HG03039 (cell line): ENCODE data around the gene SLC17A3.

ENCODE experiments used
- ATAC-seq: cut with Tn5 transposase; IDR thresholded peaks from one replicate; pipeline ENCODE4 v1.9.1; 2021; ENCODE audit warnings: mild to moderate bottlenecking, moderate library complexity; ENCODE audit not compliant: unreplicated experiment

Gene SLC17A3, protein sequence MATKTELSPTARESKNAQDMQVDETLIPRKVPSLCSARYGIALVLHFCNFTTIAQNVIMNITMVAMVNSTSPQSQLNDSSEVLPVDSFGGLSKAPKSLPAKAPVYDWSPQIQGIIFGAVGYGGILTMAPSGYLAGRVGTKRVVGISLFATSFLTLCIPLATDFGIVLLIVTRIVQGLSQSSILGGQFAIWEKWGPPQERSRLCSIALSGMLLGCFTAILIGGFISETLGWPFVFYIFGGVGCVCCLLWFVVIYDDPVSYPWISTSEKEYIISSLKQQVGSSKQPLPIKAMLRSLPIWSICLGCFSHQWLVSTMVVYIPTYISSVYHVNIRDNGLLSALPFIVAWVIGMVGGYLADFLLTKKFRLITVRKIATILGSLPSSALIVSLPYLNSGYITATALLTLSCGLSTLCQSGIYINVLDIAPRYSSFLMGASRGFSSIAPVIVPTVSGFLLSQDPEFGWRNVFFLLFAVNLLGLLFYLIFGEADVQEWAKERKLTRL

DNA sequence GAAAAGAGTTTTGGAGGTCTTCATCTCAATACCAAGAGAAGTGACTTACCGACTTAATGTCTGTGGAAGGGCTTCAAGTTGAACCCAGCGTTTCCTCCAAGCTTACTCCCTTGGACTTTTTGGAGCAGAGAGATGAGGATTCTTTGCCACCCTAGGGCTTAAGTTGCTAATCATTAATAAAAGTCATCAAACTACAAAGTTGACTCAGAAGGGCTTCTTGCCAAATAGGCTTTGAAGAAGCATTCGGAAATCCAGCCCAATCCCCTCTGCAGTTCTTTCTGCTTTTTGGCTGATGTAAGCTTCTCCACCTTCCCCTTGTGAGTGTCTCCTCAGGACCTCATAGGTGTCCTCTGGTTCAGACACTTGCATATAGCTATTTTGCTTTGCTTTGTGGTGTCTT is at the start of gene SLC17A3:
TSS of gene SLC17A3 (minus strand) at position 126 of the 400 bp plus-strand sequence. CDS start 5,856 bp downstream, outside the sequence.
- no peak for ATAC-seq

DNA sequence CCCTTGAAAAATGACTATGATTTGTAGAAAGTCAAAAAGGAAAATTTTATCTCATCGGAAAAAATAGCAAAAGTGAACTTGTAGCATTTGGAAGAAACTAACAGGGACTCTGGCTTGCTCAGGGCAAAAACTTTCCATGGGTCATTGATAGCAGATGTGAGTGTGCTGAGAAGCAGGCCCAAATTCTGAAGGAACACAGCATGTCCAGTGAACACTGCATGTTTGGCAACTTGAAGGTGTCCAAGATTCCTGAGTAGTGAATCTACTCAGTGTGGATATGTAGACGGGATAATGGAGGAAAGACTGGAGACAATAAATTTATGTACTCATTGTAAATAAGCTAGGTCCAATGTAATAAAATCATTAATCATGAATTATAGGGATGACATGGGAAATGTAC is 48.3 kb upstream of the SLC17A3 start:
- ATAC-seq: no peak

DNA sequence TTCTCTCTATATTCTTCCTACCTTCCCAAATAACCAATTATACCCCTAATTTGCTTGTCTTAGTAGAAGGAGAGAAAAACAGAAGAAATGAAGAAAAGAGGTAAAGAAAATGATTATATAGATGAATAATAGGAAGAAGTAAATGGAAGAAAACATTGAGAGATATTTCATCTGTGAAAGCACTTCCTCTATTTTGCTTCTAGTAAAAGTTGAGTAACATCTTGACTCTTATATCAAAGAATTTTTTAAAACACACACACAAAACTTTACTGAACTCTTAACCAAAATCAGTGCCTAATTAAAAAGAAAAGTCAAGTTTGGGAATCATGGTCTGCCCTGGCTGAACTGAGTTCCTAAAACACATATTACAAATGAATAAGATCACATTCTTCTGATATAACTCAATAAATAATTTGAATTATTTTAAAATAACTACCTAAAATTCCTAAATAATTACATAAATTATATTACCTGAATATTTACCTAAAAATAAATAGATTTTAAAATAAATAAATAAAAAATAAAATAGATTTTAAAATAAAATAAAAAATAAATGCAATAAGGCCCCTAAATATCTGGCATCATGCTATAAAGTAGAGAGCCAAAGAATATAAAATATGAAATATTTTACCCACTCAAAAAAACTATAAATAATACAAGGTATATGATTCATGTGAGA is 47.6 kb upstream of the SLC17A3 start:
- no peak for ATAC-seq

DNA sequence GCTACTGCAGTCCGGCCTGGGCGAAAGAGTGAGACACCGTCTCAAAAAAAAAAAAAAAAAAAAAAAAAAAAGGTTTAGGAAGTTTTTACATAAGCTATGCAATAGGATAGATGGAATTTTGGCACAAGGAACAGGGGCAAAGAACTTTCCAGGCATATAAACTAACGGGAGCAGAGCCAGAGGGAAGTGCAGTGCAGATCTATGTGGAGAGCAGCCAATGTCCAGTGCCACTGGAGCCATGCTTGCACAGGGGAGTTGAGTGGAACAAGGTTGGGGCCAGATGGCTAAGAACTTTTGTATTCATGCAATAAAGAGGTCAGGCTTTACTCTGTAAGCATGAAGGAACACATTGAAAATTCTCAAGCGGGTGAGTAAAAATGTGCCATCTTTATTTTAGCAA is 45.6 kb upstream of the SLC17A3 start:
- ATAC-seq: no peak

DNA sequence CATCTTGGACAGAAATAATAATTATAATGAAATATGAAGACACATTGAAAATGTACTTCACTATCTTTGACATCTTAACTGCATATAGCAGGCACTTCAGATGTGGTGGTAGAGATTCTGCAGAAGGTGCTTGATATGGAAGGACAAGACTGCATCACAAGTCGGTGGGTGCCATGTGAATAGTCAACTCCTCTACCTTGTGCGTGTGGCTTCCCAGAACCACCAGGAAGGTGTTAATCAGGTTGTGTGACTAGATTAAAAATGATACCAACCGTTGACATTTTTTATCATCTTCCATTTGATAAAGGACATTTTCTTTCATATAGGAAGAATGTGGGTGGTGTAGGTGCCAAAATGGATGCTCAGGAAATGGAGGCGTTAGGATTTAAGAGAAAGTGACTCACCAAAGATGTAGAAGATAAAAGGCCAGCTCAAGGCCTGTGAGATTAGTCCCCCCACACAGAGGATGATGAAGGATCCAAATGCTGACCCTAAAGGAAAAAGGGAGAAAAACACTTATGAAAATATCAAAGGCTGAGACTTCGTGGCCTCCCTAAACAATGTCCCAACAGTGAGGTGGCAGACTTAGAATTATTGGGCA is 44.1 kb upstream of the SLC17A3 start:
- no peak for ATAC-seq

DNA sequence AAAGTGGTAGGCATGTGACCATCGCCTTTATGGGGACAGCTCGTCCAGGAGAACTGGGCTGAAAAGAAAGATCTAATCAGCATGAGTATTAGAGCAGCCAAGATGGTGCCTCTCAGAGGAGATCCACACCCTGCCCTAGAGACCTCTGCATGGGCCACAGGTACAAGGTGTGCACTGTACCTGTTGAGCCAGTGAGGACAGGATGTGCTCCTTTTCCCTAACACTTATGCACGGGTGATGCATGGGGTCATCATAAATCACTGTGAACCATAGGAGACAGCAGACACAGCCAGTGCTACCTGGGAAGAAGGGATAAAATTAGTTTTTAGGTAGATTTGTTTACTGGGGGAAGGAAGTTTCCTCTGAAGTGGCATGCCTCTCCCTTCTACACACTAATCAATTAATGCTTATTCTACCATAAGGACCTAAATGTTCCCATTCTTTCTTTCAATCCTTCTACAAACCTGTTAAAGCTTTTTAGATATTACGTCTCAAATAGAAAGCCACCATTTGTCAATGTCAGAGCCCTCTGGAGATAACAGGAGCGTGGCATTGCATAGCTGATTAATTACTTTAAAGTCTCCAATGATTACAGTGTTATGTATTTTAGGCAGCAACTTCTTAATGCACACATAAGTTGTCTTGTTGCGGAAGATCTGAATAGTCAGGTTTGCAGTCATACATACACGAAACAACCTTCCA is 42.9 kb upstream of the SLC17A3 start:
- no peak for ATAC-seq

DNA sequence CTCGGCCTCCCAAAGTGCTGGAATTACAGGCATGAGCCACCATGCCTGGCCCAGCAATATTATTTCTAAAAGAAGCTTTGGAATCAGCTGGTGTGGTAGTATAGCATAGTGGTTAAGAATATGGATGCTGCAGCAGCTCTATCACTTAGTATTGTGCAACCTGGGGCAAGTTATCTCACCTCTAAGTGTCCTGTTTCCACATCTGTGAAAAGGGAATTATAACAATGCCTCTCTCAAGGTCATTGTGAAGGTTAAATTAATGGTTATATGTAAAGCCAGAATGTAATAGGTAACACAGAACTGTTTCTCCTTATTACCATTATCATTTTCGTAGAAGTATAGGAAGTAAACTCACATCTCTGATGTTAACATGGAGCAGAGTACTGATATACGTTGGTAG is 42.3 kb upstream of the SLC17A3 start:
- no peak for ATAC-seq

DNA sequence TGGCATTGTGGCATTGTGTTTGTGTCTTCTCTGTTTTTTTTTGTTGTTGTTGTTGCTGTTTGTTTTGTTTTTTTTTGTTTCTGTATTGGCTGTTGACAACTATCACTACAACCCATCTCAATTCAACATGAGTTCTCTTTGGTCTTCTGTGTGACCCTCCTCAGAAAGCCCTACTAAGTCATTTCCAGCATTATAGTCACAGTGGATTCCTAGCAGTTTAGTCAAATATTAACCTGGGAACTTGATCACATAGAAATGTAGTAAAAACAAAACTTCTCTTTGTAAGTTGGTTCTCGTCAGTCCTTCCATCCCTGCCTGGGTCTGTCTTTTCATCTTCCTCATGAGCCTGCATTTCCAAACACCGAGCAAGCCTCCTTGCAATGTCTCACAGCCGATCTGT is 39.7 kb upstream of the SLC17A3 start:
- ATAC-seq: no peak

DNA sequence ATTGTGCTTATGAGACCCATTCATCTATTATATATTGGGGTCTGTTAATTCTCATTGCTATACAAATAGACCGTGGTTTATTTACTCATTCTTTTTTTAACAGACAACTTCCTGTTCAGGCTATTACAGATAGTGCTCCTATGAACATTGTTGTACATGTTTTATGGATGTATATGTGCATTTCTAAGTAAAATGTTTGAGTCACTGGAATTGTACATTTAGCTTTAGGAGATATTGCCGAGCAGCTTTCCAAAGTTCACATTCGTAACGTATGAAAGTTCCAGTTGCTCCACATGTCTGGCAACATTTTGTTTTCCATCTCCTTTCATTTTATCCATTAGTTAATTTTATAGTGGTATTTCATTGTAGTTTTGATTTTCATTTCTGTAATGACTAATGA is 37.3 kb upstream of the SLC17A3 start:
- no peak for ATAC-seq

DNA sequence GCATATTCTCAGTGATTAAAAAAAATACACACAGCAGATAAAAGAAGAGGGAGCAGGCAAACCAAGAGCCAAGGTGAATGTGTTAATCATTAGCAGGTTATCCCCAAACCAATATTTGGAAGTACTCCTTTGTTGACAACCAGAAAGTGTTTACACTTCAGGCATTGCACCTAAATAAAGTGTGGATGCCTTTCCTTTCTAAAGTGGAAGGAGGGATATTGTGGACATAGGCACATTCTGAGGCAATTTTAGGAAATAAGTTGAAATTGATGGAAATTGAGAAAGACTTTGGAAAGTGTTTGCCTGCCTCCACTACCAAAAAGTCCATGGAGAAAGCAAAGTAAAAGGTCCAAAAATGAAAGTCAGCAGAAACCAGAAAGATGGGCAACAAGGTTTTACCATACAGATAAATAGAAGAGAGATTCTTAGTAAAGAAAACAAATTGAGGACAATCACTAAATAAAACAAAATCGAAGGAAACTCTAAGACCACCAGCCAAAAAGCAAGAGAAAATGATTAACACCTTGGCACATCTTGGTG is 33.5 kb upstream of the SLC17A3 start:
- ATAC-seq: no peak

DNA sequence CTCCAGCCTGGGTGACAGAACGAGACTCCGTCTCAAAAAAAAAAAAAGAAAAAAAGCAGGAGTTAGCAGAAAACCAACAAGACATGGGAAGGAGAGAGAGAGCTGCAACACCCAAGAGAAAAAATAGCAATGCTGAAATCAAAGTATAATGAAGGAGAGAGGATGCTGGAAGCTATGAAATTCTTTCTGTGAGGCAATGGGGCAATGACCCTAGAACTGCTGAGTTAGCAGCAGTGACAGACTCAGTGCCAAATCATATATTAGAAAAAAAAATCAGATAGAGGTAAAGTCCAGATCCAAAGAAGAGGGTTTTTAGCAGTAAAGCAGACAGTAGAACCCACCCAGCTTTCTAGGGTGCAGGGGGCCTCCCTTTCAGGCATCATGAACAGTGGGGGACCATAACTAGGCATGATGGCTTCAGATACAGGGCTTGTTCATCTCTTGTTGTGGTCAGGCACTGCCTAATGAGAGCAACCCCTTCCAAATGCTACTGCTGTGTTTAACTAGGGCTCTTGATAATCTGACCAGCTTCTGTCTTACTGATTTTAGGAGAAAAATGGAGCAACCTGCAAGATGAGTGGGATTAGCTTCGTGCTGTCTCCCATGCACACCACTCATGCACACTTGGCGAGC is 29.5 kb upstream of the SLC17A3 start:
- ATAC-seq: no peak

DNA sequence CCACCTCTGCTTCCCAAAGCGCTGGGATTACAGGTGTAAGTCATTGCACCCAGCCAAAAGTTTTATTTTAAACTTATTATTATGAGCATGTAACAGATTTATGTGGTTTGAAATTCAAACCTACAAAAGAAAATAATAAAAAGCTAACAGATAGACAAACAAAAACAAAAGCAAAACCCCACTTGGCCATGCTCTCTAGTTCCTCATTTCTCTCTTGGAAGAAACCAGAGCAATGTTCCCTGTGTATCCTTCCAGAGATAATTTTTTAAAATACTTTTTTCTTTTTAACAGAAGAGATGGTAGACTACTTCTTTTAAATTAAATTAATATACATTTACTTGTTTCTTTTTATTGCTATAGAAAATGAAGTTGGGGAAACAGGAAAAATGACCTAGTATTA is 28.0 kb upstream of the SLC17A3 start:
- ATAC-seq: no peak

DNA sequence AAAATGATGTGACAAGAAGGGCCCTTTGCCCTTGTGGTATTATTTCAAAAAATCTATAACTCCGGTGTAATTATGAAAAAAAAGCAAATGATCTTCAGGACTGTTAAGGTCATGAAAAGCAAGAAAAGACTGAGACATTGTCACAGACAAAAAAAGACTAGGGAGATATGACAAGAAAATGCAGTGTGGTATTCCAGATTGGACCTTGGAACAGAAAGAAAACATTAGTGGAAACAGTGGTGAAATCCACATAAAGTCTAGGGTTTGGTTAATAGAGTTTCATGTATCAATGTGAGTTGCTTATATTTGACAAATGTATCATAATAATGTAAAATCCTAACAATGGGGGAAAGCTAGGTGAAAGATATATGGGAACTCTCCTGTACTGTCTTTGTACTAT is 26.8 kb upstream of the SLC17A3 start:
- no peak for ATAC-seq

DNA sequence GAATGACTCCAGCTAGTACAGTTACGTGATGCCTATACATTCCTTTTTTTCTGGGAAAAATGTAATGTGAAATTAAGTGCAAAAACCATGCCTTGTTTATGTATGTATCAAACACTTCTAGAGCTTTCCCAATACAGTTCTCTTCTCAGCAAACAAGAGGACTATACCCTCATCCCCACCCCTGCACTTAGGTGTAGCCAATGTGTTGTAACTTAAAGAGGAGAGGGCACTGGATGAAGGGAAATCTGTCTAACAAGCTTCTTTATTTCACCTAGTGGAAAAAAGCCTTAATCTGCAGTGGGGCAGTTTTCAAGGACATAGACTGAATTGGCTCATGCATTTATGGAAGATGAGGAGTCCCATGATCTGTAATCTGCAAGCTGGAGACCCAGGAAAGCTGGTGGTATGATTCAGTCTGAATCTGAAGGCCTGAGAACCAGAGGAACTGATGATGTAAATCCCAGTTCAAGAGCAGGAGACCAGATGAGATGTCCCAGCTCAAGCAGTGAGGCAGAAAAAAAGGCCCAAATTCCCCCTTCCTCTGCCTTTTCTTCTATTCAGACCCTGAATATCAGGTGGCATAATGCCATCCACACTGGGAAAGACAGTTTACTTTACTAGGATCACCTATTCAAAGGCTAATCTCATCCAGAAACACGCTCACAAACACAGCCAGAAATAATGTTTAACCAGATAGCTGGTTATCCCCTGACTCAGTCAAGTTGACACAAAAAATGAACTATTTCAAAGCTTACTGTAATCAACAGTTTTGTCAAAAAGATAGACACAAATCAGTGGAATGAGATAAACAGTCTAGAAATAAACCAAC is 25.8 kb upstream of the SLC17A3 start:
- ATAC-seq: no peak

DNA sequence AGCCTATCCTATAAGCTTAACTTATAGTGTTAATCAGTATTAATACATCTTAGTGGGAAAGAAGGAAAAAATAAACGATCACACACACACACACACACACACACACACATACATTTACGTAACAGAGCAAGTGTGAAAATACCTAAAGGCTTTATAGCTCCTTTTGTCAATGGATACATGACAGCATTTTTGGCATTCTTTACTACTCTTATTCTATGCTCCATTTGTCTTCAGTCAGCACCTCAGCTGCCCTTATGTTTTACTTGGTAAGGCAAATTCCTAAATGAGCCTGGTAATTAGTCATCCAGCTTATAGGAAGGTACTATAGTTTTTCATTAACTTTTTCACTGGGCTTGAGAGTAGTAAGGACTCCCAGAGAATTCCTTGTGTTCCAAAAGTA is 25.1 kb upstream of the SLC17A3 start:
- no peak for ATAC-seq

DNA sequence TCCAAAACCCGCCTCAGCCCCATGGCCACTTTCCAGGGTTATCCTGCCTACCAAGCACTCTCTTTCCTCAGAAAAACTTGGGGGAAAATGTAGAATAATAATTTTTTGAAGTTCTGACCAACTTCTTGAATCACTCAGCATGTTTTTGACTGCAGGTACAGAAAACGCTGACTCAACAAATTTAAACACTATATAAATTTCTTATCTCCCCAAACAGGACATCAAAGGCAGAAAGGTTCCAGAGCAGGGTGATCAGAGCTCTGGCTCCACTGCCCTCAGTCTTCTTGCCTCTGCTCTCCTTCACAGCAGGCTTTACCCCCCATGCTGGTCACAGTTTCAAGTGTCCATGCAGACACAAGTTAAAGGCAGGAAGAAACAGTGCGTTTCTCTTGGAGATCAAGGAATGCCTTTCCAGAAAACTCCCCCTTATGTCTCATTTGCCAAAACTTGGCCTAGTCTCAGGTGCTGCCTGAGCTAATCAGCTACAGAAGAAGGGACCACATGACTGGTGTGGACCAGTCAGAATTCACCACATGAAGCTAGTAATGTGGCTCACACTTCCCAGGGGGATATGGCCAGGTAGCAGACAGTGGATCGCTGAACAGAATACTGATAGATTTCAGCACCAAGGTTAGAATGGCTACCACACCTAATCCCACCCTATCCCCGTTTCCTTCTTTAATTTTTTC is 24.4 kb upstream of the SLC17A3 start:
- ATAC-seq: no peak

DNA sequence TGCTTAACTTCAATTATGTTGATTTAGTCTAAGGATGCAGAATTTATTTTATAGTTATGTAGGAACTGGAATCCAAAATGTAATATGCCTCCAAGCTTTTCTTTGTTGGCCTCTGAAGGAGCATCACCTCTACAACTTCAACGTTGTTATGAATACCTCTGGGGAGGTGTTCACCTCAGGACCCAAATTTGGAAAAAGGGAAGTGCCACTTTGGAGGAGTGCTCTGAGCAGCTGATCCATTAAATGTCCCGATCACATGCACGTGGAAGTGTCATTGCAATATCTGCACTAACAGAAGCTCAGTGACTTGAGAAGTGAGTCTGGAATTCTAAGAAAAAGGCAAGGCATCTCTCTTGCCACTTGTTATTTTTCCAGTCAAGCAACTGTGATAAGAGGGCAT is 22.2 kb upstream of the SLC17A3 start:
- ATAC-seq: no peak

DNA sequence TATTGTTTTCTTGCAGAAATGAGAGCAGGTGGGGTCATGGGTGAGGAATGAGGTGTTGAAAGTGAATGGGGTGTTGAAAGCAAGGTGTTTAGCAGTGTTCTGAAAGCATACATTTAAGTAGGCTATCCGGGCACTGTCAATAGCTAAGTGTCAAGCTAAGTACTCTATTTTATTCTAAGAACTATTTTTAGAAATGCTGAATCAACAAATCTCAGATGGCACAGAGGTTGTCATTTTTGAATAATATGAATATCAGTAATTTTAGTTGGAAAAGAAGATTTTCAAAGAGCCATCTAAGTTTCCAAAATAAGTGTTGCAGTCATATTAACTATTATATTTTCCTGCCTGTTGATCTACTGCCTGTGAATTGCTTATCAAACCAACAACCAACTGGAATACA is 21.7 kb upstream of the SLC17A3 start:
- no peak for ATAC-seq

DNA sequence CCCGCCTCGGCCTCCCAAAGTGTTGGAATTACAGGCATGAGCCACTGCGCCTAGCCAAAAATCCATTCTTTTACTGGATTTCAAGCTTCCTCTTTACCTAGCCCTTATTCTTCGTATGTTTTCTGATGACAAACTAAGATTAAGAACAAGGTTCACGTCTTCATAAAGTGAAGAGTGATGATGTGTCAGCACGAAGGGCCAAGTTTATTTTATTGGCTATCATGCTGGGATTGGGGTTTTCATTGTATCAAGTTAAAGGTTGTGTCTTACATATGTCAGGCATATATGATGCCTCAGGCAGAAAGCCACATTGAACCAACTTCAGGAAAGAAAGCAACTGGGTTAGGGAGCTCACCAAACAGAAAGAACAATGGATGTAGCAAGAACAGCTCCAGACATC is 19.7 kb upstream of the SLC17A3 start:
- ATAC-seq: no peak
